Endothelial cell (in vitro differentiated cells): ENCODE results near the gene FBXL13. TPM values are rescaled to one million over a fixed set of nuclear protein-coding genes. Genes with fewer than 3 reads are reported as not detected.

Source experiments
- DNase-seq: peaks from one replicate; pipeline ENCODE4 v3.0.0; 2021; ENCODE audit warnings: low spot score
- H3K27ac Mint-ChIP-seq: one replicate; pipeline ENCODE4 v1.8.0; 2021; ENCODE audit warnings: mixed read lengths, inconsistent platforms; ENCODE audit not compliant: unreplicated experiment
- H3K27me3 Mint-ChIP-seq: one replicate; pipeline ENCODE4 v1.8.0; 2021; ENCODE audit warnings: mild to moderate bottlenecking, moderate library complexity, mixed read lengths, inconsistent platforms; ENCODE audit not compliant: unreplicated experiment
- H3K36me3 Mint-ChIP-seq: one replicate; pipeline ENCODE4 v1.8.0; 2021; ENCODE audit warnings: mild to moderate bottlenecking, low read depth, mixed read lengths, inconsistent platforms; ENCODE audit not compliant: unreplicated experiment
- H3K4me1 Mint-ChIP-seq: one replicate; pipeline ENCODE4 v1.8.0; 2021; ENCODE audit warnings: mild to moderate bottlenecking, mixed read lengths, inconsistent platforms; ENCODE audit not compliant: unreplicated experiment
- H3K4me3 Mint-ChIP-seq: one replicate; pipeline ENCODE4 v1.8.0; 2021; ENCODE audit warnings: mild to moderate bottlenecking, mixed read lengths, inconsistent platforms; ENCODE audit not compliant: unreplicated experiment
- H3K9me3 Mint-ChIP-seq: one replicate; pipeline ENCODE4 v1.8.0; 2021; ENCODE audit warnings: mixed read lengths, inconsistent platforms; ENCODE audit not compliant: unreplicated experiment
- total RNA-seq: library from RNA; stranded (reverse); fragmentation: NEBNext Ultra II Directional; extraction: Animal tissue kit (Norgen Biotek cat#: 25700); gene quantifications from one replicate; pipeline ENCODE4 v1.2.1, GENCODE V29; 2021; ENCODE audit not compliant: unreplicated experiment
- TF ChIP-seq, protein P1 (sequence below): fragments of 200-600 bp; sonication (generic); IDR thresholded peaks from one replicate; pipeline ENCODE4 v1.5.0; 2021; ENCODE audit warnings: antibody characterized with exemption; ENCODE audit not compliant: unreplicated experiment

FBXL13 gene
- total RNA-seq, 1 donor from 2014 or later = 3.4 TPM

DNA sequence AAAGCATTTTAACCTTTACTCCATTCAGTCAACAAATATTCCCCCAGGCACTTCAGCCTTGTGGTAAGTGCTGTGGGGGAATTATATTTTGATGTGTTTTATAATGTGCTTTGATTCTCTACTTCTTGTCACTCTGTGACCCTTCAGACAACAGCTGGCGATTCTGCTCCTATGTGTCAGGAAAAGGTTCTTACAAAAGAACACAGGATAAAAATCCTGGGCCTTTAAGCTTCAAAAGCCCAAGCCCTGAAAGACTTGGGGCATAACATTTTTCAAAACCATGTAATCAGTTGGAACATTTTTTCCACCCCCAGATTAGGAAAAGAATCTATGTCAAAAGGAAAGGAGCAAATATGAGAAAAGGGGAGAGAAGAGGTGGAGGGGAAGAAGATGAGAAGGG, 199.6 kb downstream of the FBXL13 start:
- TF ChIP-seq, protein P1, sequence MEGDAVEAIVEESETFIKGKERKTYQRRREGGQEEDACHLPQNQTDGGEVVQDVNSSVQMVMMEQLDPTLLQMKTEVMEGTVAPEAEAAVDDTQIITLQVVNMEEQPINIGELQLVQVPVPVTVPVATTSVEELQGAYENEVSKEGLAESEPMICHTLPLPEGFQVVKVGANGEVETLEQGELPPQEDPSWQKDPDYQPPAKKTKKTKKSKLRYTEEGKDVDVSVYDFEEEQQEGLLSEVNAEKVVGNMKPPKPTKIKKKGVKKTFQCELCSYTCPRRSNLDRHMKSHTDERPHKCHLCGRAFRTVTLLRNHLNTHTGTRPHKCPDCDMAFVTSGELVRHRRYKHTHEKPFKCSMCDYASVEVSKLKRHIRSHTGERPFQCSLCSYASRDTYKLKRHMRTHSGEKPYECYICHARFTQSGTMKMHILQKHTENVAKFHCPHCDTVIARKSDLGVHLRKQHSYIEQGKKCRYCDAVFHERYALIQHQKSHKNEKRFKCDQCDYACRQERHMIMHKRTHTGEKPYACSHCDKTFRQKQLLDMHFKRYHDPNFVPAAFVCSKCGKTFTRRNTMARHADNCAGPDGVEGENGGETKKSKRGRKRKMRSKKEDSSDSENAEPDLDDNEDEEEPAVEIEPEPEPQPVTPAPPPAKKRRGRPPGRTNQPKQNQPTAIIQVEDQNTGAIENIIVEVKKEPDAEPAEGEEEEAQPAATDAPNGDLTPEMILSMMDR = no peak
- Mint-ChIP-seq H3K36me3 (no peaks in the 10 kb centered on the region), H3K4me1 (no peaks in the 10 kb centered on the region), H3K27me3 (no peaks in the 10 kb centered on the region), H3K9me3 (no peaks in the 10 kb centered on the region), H3K27ac (no peak overlapping the region), H3K4me3 (no peak overlapping the region)
- no peak for DNase-seq

DNA sequence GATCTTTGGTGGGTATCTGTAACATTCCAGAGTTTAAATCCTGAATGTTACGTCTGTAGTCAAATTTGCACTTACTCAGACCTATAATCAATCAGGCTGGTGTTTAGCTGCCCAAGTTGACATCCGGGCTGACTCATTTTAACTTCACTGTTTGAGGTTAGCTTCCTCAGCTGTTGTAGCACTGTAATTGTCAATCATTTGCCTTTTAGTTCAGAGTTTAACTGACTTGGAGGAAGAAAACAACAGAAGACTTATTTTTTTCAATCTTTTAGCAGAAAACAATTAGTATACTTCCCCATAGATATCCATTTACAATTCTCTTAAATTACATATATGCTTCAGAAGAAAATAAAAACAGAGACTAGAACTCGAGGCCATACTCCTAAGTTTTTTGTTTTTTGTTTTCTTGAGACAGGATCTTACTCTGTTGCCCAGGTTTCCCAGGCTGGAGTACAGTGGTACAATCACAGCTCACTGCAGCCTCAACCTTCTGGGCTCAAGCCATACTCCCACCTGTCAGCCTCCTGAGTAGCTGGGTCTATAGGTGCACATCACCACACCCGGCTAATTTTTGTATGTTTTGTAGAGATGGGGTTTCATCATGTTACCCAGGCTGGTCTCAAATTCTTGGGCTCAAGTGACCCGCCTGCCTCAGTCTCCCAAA, 200.3 kb downstream of the FBXL13 start:
- TF ChIP-seq, protein P1 = no peak
- Mint-ChIP-seq H3K27ac (no peak overlapping the region), H3K36me3 (no peaks in the 10 kb centered on the region), H3K4me3 (no peak overlapping the region), H3K9me3 (no peaks in the 10 kb centered on the region), H3K4me1 (no peaks in the 10 kb centered on the region), H3K27me3 (no peaks in the 10 kb centered on the region)
- no peak for DNase-seq

DNA sequence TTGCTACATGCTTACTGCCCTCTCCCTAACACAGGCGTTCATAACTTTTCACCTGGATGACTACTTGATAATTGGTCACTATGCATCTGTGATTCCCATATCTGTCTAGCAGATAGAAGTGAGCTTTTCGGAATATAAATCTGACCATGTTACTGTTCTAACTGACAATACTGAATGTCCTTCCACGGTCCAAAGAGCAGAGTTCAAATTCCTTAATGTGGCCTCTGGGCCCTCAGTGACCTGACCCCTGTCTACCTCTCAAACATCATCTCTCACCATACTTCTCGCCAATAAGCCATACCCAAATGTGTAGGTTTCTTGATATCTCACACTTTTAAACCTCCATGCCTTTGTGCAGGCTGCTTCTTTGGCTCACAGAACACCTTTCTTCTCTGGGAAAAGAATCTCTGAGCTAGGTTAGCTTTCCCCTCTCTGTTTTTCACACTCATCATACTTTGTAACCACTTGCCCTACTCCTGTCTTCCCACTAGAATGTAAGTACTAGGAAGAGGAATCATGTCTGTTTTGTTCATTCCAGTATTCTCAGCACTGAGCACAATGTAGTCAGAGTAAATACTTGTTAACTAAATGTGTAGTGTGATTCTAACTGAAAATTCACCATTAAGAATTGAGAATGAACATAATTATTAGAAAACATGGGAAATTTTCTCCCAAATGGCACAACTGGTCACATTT, 201.0 kb downstream of the FBXL13 start:
- TF ChIP-seq, protein P1 = no peak
- Mint-ChIP-seq H3K9me3 (no peaks in the 10 kb centered on the region), H3K27ac (no peak overlapping the region), H3K36me3 (no peaks in the 10 kb centered on the region), H3K4me3 (no peak overlapping the region), H3K4me1 (no peaks in the 10 kb centered on the region), H3K27me3 (no peaks in the 10 kb centered on the region)
- DNase-seq = no peak

DNA sequence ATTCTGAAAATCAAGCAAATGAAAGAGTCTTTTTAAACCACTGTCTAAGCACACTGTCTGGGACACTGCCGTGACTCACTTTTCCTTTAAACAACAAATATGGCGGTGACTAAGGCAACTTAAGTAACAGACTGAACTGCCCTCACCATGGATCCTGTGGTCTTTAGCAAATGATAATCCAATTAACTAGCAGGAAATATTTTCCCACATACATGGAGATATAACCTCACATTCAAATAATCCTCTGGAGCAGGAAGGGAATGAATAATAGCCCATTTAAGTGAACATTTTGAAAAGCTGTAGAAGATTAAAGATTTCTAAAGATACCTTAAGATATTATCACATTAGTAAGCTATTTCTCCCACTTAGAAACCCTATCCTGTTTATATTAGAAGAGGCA, 202.1 kb downstream of the FBXL13 start:
- no peak for DNase-seq

More for the DNA sequence above, 202.1 kb downstream of the FBXL13 start:
- Mint-ChIP-seq H3K4me1 (no peaks in the 10 kb centered on the region), H3K27me3 (no peaks in the 10 kb centered on the region), H3K4me3 (no peak overlapping the region), H3K9me3 (no peaks in the 10 kb centered on the region), H3K36me3 (no peaks in the 10 kb centered on the region), H3K27ac (no peak overlapping the region)
- TF ChIP-seq, protein P1 = no peak
